Activated CD4-positive, alpha-beta T cell treated with anti-CD3 and anti-CD28 coated beads, Interleukin-2, amount 10 ng/mL, durations not matched to agents 7 days and 5 days (primary cell): ENCODE measurements around the gene PCDHGA1. TPM values are rescaled to one million over a fixed set of nuclear protein-coding genes. Genes with fewer than 3 reads are reported as not detected.
A peak's percentile ranks its signal among the peaks of the same experiment; 100 is the strongest.
"Not testable (repeated sequence)": the region's sequence is repeated elsewhere in the genome, so short reads cannot be mapped to it uniquely, and the experiment has no call there.

Experiments
- CTCF ChIA-PET: fragments of 350-600 bp; sonication (Branson Sonifier 250); formaldehyde crosslinking; loops from one replicate; lab custom pipeline; 2021; ENCODE audit warnings: antibody characterized with exemption; lab: Charles Lee
- POLR2A ChIA-PET: fragments of 350-600 bp; sonication (Branson Sonifier 250); formaldehyde crosslinking; loops from one replicate; lab custom pipeline; 2021; ENCODE audit warnings: antibody characterized with exemption; lab: Charles Lee
- DNase-seq: peaks from one replicate; pipeline ENCODE4 v3.0.0-alpha.2; 2020
- H3K27ac Mint-ChIP-seq: one replicate; pipeline ENCODE4 v1.8.0; 2021; ENCODE audit warnings: mild to moderate bottlenecking, moderate library complexity, mixed read lengths
- H3K27me3 Mint-ChIP-seq: one replicate; pipeline ENCODE4 v1.8.0; 2021; ENCODE audit warnings: mixed read lengths
- H3K36me3 Mint-ChIP-seq: one replicate; pipeline ENCODE4 v1.8.0; 2021; ENCODE audit warnings: low read depth, mixed read lengths
- H3K4me1 Mint-ChIP-seq: one replicate; pipeline ENCODE4 v1.8.0; 2021; ENCODE audit warnings: mixed read lengths
- H3K4me3 Mint-ChIP-seq: one replicate; pipeline ENCODE4 v1.8.0; 2021; ENCODE audit warnings: mild to moderate bottlenecking, moderate library complexity, mixed read lengths
- H3K9me3 Mint-ChIP-seq: one replicate; pipeline ENCODE4 v1.8.0; 2021; ENCODE audit warnings: mixed read lengths
- total RNA-seq, 2 experiments: library from RNA; stranded (reverse); gene quantifications; one replicate each; pipeline ENCODE4 v1.2.3, GENCODE V29; 2021

PCDHGA1 gene
- total RNA-seq, 2 experiments from 2014 or later, result 0.04 to 0.05 TPM

DNA sequence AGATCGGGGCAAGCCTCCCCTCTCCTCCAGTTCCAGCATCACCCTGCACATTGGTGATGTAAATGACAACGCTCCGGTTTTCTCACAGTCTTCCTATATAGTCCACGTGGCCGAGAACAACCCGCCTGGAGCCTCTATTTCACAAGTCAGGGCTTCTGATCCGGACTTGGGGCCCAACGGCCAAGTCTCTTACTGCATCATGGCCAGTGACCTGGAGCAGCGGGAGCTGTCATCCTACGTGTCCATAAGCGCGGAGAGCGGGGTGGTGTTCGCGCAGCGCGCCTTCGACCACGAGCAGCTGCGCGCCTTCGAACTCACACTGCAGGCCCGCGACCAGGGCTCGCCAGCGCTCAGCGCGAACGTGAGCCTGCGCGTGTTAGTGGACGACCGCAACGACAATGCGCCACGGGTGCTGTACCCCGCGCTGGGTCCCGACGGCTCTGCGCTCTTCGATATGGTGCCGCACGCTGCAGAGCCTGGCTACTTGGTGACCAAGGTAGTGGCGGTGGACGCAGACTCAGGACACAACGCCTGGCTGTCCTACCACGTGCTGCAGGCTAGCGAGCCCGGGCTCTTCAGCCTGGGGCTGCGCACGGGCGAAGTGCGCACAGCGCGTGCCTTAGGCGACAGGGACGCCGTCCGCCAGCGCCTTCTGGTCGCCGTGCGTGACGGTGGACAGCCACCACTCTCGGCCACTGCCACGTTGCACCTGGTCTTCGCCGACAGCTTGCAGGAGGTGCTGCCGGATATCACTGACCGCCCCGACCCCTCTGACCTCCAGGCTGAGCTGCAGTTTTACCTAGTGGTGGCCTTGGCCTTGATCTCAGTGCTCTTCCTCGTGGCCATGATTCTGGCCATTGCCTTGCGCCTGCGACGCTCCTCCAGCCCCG, 59.1 kb downstream of the PCDHGA1 start:
- DNase-seq, result no peak
- no peak overlapping the region for H3K4me3 Mint-ChIP-seq
- ChIA-PET CTCF (interaction anchor here (1.2 to 1.7 kb wide), 3 partner anchors 19 to 175 kb away, joined by 3 to 5 read pairs (median 3); partner anchors contain the start of genes PCDHGB2 and PCDHGB3), POLR2A (no interaction called here)
- no peak overlapping the region for H3K27ac Mint-ChIP-seq
- no peaks in the 10 kb centered on the region for H3K4me1 Mint-ChIP-seq
- peaks cover 26% of the 10 kb centered on the region for H3K9me3 Mint-ChIP-seq
- H3K36me3 Mint-ChIP-seq, result peaks cover 2% of the 10 kb centered on the region
- H3K27me3 Mint-ChIP-seq, result peaks cover 49% of the 10 kb centered on the region

DNA sequence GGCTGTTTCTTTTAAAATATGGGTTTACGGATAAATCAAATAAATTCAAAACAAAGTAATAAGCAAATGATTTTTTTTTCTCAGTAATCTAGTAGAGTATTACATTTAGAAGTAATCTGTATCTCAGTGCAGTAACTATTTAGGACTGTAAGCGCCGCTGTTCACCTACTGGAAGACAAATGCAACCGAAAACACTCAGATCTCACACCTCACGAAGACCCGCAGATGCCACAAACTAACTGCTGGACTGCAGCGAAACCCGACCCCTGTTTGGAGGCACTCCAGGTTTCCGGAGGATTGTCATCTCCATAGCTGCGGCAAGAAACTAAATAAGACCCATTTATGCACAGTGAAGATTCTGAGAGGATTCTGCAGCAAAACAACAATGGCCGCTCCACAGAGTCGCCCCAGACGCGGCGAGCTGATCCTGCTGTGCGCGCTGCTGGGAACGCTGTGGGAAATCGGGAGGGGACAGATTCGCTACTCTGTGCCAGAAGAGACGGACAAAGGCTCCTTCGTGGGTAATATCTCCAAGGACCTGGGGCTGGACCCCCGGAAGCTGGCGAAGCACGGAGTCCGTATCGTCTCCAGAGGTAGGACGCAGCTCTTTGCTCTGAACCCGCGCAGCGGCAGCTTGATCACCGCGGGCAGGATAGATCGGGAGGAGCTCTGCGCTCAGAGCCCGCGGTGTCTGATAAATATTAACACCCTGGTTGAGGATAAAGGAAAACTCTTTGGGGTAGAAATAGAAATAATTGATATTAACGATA, 62.3 kb downstream of the PCDHGA1 start, which contains the start of gene PCDHGA8:
Gene PCDHGA8, plus strand, starts transcription at position 205 of the 770 bp plus-strand sequence. Its CDS starts 181 bp downstream, at position 386.
- CTCF ChIA-PET, result interaction anchor here (0.9 to 1.2 kb wide), 2 partner anchors 12 to 54 kb away, joined by 3 read pairs; partner anchors contain the start of gene PCDHGA2
- Mint-ChIP-seq H3K27ac (no peak within 1 kb of the TSS), H3K4me1 (no peaks in the 10 kb centered on the region), H3K4me3 (no peak within 1 kb of the TSS), H3K27me3 (peaks cover 46% of the 10 kb centered on the region), H3K36me3 (peaks cover 2% of the 10 kb centered on the region), H3K9me3 (peaks cover 32% of the 10 kb centered on the region)
- DNase-seq, result no peak
- POLR2A ChIA-PET, result no interaction called here

DNA sequence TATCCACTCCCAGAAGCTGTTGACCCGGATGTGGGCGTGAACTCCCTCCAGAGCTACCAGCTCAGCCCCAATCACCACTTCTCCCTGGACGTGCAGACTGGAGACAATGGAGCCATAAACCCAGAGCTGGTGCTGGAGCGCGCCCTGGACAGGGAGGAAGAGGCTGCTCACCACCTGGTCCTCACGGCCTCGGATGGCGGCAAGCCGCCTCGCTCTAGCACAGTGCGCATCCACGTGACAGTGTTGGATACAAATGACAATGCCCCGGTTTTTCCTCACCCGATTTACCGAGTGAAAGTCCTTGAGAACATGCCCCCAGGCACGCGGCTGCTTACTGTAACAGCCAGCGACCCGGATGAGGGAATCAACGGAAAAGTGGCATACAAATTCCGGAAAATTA, 63.0 kb downstream of the PCDHGA1 start:
- DNase-seq, result no peak
- Mint-ChIP-seq H3K9me3 (peaks cover 31% of the 10 kb centered on the region), H3K27ac (no peak overlapping the region), H3K27me3 (peaks cover 44% of the 10 kb centered on the region), H3K4me1 (no peaks in the 10 kb centered on the region), H3K36me3 (peaks cover 2% of the 10 kb centered on the region), H3K4me3 (no peak overlapping the region)
- ChIA-PET CTCF (interaction anchor here (0.9 kb wide), 1 partner anchor 13 kb away, joined by 3 read pairs; no protein-coding TSS in a partner anchor), POLR2A (no interaction called here)

DNA sequence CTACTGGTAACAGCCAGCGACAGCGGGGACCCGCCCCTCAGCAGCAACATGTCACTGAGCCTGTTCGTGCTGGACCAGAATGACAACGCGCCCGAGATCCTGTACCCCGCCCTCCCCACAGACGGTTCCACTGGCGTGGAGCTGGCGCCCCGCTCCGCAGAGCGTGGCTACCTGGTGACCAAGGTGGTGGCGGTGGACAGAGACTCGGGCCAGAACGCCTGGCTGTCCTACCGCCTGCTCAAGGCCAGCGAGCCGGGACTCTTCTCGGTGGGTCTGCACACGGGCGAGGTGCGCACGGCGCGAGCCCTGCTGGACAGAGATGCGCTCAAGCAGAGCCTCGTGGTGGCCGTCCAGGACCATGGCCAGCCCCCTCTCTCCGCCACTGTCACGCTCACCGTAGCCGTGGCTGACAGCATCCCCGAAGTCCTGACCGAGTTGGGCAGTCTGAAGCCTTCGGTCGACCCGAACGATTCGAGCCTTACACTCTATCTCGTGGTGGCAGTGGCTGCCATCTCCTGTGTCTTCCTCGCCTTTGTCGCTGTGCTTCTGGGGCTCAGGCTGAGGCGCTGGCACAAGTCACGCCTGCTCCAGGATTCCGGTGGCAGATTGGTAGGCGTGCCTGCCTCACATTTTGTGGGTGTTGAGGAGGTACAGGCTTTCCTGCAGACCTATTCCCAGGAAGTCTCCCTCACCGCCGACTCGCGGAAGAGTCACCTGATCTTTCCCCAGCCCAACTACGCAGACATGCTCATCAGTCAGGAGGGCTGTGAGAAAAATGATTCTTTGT, 64.3 kb downstream of the PCDHGA1 start:
- DNase-seq, H3K36me3 Mint-ChIP-seq, H3K27ac Mint-ChIP-seq, H3K4me3 Mint-ChIP-seq, POLR2A ChIA-PET, H3K4me1 Mint-ChIP-seq: not testable (repeated sequence)
- H3K9me3 Mint-ChIP-seq, result peaks cover 32% of the 10 kb centered on the region
- CTCF ChIA-PET, result interaction anchor here (0.8 kb wide), 2 partner anchors 30 to 161 kb away, joined by 3 read pairs; no protein-coding TSS in a partner anchor
- peaks cover 47% of the 10 kb centered on the region for H3K27me3 Mint-ChIP-seq

DNA sequence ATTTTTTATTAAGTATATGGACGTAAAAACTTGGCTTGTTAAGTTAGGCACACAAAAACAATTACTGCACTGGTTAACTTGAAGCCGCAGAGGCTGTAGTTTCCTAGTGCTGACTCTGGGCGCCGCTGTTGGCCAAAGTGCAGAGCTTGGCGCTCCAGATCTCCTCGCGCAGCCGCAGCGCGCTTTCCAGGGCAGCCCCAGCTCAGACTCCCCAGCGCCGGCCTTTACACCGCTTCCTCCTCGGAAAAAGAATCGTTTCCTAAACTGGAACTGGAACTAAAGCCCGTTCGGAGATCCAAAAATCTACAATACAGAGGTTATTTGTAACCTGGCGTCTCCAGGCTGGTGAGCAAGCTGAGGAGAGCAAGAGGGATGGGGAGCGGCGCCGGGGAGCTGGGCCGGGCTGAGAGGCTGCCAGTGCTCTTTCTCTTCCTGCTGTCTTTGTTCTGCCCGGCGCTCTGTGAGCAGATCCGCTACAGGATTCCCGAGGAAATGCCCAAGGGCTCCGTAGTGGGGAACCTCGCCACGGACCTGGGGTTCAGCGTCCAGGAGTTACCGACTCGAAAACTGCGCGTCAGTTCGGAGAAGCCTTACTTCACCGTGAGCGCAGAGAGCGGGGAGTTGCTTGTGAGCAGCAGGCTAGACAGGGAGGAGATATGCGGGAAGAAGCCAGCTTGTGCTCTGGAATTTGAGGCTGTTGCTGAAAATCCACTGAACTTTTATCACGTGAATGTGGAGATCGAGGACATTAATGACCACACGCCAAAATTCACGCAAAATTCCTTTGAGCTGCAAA, 67.6 kb downstream of the PCDHGA1 start, which contains the start of gene PCDHGB5:
Gene PCDHGB5, plus strand, starts transcription at position 192 of the 796 bp plus-strand sequence. Its CDS starts 181 bp downstream, at position 373.
- H3K36me3 Mint-ChIP-seq, H3K4me1 Mint-ChIP-seq: not testable (repeated sequence)
- ChIA-PET POLR2A (interaction anchor here (0.7 kb wide), 1 partner anchor 15 kb away, joined by 3 read pairs; the partner anchor contains the start of gene PCDHGA10), CTCF (interaction anchor here (1.2 to 3.0 kb wide), 9 partner anchors 10 to 556 kb away, joined by 3 to 11 read pairs (median 5); partner anchors contain the start of genes PCDHGA10, PCDHGA11, PCDHGA6 and PCDHGB6)
- Mint-ChIP-seq H3K4me3 (peak within 1 kb of the TSS; percentile 25), H3K27me3 (peaks cover 48% of the 10 kb centered on the region), H3K9me3 (peaks cover 24% of the 10 kb centered on the region), H3K27ac (peak within 1 kb of the TSS; percentile 33)
- peak; percentile 34 for DNase-seq

DNA sequence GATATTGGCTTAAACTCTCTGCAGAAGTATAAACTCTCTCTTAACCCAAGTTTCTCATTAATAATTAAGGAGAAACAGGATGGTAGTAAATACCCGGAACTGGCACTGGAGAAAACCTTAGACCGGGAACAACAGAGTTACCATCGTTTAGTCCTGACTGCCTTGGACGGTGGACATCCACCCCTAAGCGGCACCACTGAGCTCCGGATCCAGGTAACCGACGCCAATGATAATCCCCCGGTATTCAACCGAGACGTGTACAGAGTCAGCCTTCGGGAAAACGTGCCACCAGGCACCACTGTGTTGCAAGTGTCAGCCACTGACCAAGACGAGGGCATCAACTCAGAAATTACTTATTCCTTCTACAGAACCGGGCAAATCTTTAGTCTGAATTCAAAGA, 68.3 kb downstream of the PCDHGA1 start:
- ChIA-PET CTCF (interaction anchor here (1.2 to 3.0 kb wide), 3 partner anchors 18 to 557 kb away, joined by 3 to 11 read pairs (median 3); no protein-coding TSS in a partner anchor), POLR2A (no interaction called here)
- Mint-ChIP-seq H3K27ac (peak overlapping the region; percentile 33), H3K4me1 (no peaks in the 10 kb centered on the region), H3K36me3 (peaks cover 7% of the 10 kb centered on the region), H3K27me3 (peaks cover 52% of the 10 kb centered on the region), H3K4me3 (peak overlapping the region; percentile 25), H3K9me3 (peaks cover 29% of the 10 kb centered on the region)
- no peak for DNase-seq

DNA sequence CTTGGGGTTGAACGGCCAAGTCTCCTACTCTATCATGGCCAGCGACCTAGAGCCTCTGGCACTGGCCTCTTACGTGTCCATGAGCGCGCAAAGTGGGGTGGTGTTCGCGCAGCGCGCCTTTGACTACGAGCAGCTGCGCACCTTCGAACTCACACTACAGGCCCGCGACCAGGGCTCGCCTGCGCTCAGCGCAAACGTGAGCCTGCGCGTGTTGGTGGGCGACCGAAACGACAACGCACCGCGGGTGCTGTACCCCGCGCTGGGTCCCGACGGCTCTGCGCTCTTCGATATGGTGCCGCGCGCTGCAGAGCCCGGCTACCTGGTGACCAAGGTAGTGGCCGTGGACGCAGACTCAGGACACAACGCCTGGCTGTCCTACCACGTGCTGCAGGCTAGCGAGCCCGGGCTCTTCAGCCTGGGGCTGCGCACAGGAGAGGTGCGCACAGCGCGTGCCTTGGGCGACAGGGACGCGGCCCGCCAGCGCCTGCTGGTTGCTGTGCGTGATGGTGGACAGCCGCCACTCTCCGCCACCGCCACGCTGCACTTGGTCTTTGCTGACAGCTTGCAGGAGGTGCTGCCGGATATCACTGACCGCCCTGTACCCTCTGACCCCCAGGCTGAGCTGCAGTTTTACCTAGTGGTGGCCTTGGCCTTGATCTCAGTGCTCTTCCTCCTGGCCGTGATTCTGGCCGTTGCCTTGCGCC, 69.4 kb downstream of the PCDHGA1 start:
- Mint-ChIP-seq H3K36me3 (peaks cover 7% of the 10 kb centered on the region), H3K9me3 (peaks cover 27% of the 10 kb centered on the region), H3K27ac (no peak overlapping the region), H3K27me3 (peaks cover 50% of the 10 kb centered on the region), H3K4me3 (no peak overlapping the region), H3K4me1 (no peaks in the 10 kb centered on the region)
- CTCF ChIA-PET, result interaction anchor here (0.7 kb wide), 1 partner anchor 13 kb away, joined by 3 read pairs; the partner anchor contains the start of gene PCDHGA10
- no peak for DNase-seq
- POLR2A ChIA-PET, result no interaction called here

DNA sequence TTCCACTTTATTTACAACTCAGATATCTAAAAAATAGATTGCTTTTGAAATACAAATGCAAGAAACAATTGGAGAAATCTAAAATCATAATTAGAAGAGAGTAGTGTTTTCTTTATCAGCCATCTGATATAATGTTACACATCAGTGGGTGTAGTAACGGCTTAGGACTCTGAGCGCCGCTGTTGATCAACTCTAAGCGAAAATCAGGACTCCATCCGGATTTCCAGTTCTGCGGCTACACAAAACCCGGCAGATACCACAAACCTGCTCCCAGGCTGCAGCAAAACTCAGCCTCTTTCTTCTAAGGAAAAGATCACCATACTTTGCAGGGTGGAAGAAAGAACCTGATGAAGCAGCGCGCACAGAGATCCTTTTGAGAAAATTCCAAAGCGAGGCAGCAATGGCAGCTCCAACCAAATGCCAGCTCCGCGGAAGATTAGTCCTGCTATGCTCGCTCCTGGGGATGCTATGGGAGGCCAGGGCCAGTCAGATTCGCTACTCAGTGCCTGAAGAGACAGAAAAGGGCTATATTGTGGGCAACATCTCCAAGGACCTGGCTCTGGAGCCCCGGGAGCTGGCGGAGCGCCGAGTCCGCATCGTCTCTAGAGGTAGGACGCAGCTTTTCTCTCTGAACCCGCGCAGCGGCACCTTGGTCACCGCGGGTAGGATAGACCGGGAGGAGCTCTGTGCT, 72.4 kb downstream of the PCDHGA1 start, which contains the start of gene PCDHGA9:
Gene PCDHGA9, plus strand, starts transcription at position 226 of the 691 bp plus-strand sequence. Its CDS starts 175 bp downstream, at position 401.
- POLR2A ChIA-PET, result no interaction called here
- DNase-seq, result no peak
- Mint-ChIP-seq H3K36me3 (peaks cover 7% of the 10 kb centered on the region), H3K9me3 (peaks cover 26% of the 10 kb centered on the region), H3K27ac (no peak within 1 kb of the TSS), H3K4me1 (no peaks in the 10 kb centered on the region), H3K27me3 (peaks cover 48% of the 10 kb centered on the region), H3K4me3 (no peak within 1 kb of the TSS)
- CTCF ChIA-PET, result interaction anchor here (0.8 to 1.6 kb wide), 4 partner anchors 11 to 121 kb away, joined by 3 to 5 read pairs (median 3); partner anchors contain the start of genes PCDHGA10 and PCDHGA11

DNA sequence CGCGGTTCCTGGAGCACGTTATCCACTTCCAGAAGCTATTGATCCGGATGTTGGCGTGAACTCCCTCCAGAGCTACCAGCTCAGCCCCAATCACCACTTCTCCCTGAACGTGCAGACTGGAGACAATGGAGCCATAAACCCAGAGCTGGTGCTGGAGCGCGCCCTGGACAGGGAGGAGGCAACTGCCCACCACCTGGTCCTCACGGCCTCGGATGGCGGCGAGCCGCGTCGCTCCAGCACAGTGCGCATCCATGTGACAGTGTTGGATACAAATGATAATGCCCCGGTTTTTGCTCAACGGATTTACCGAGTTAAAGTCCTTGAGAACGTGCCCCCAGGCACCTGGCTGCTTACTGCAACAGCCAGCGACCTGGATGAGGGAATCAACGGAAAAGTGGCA, 73.1 kb downstream of the PCDHGA1 start:
- no peak overlapping the region for H3K27ac Mint-ChIP-seq
- peaks cover 29% of the 10 kb centered on the region for H3K9me3 Mint-ChIP-seq
- peaks cover 2% of the 10 kb centered on the region for H3K4me1 Mint-ChIP-seq
- H3K36me3 Mint-ChIP-seq, result peaks cover 7% of the 10 kb centered on the region
- DNase-seq, result no peak
- CTCF ChIA-PET, result interaction anchor here (0.8 to 1.6 kb wide), 4 partner anchors 10 to 120 kb away, joined by 3 to 5 read pairs (median 3); partner anchors contain the start of genes PCDHGA10 and PCDHGA11
- H3K4me3 Mint-ChIP-seq, result no peak overlapping the region
- POLR2A ChIA-PET, result no interaction called here
- H3K27me3 Mint-ChIP-seq, result peaks cover 54% of the 10 kb centered on the region
